Stomach (tissue), 4 donors: ENCODE results near the gene PPP3CA.

Experiments
- POLR2A ChIP-seq, 4 donors: fragments of 450-650 bp; IDR thresholded peaks; one replicate each; pipeline ENCODE4 v1.6.1; 2016; ENCODE audit warnings: antibody characterized with exemption in 4 of 4, control low read depth in 2 of 4, mild to moderate bottlenecking in 1 of 4, moderate library complexity in 1 of 4
- POLR2AphosphoS5 ChIP-seq, 3 donors: sonication (generic); formaldehyde crosslinking; IDR thresholded peaks; one replicate each; pipeline ENCODE4 v1.6.1; 2016; ENCODE audit warnings: antibody characterized with exemption in 3 of 3

DNA sequence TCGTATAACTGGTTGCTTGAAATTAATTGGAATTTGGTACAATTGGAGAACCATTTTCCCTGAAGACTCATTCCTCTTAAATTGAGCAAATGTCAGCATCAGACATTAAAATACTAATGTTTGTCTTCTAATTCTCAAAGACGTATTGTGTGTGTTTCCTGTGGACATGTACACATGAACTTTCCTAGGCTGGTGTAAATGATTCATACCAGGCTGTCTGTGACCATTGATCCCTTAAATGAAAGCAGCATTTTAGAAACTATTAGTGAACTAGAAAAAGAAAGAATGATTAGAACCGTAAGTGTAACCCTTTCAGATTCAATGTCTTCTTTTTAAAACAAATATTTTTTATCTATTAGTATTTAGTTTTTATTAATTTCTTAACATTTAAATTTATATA, 332.9 kb downstream of the PPP3CA start:
- TF ChIP-seq POLR2A (IDR thresholded peaks at IDR 0.05) (no peak), POLR2AphosphoS5 (IDR thresholded peaks at IDR 0.05) (no peak)
